ENCODE measurements around the gene ZNHIT6.

The ZNHIT6 gene

GRCh38 chr1:85602571-85602970 lies 105.7 kb downstream of the ZNHIT6 start:
- no peak for TF ChIP-seq GATA3 (IDR thresholded peaks at IDR 0.05; ENCODE audit: low read depth, low read length)
- TF ChIP-seq GATA2 (IDR thresholded peaks at IDR 0.05; ENCODE audit: low read depth, low read length), result no peak

DNA sequence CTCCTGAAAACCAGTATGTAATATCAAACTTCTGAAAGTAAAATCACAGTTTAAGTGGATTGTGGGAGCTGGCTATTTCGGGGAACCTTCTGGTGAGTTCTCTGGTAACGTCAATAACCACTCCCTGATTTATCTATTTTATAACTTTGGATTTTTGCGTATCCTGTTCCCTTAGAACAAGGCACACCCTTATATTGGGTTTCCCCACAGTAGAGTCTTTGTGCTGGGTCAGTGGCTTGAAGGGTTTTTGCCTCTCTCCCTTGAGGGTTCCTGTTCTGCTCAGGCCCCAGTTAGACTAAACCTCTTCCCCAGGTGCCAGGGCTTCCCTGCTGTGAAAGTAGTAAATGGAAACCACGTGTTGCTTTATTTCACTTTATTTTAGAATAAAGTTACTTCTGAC lies 106.3 kb downstream of the ZNHIT6 start:
- TF ChIP-seq GATA3 (IDR thresholded peaks at IDR 0.05; ENCODE audit: low read depth, low read length), result no peak
- no peak for TF ChIP-seq GATA2 (IDR thresholded peaks at IDR 0.05; ENCODE audit: low read depth, low read length)

- TF ChIP-seq GATA3 (IDR thresholded peaks at IDR 0.05; ENCODE audit: low read depth, low read length), result no peak
Observed at GRCh38 chr1:85599681-85600080, 108.6 kb downstream of the ZNHIT6 start.
